Right atrium auricular region (tissue), 2 donors: Measurements from ENCODE around the gene NOTCH4. TPM values are rescaled to one million over a fixed set of nuclear protein-coding genes. Genes with fewer than 3 reads are reported as not detected.
"Not testable (repeated sequence)": the region's sequence is repeated elsewhere in the genome, so short reads cannot be mapped to it uniquely, and the experiment has no call there.

Experiments
- DNase-seq: peaks from one replicate; pipeline ENCODE4 v3.0.0-alpha.2; 2019; ENCODE audit warnings: low spot score
- H3K27ac ChIP-seq, 2 donors: fragments of 200-600 bp; sonication (generic); 1 replicate in 1 of 2; 2 replicates in 1 of 2; pipeline ENCODE4 v1.5.1; 2016 to 2019
- H3K27me3 ChIP-seq, 2 donors: fragments of 200-600 bp; sonication (generic); one replicate each; pipeline versions ENCODE4 v1.5.1 to v1.6.0; 2017 to 2019
- H3K36me3 ChIP-seq: fragments of 200-600 bp; sonication (generic); one replicate; pipeline ENCODE4 v1.5.1; 2016
- H3K4me1 ChIP-seq, 2 donors: fragments of 200-600 bp; sonication (generic); one replicate each; pipeline versions ENCODE4 v1.5.1 to v1.6.0; 2017 to 2019
- H3K4me3 ChIP-seq, 2 donors: fragments of 200-600 bp; sonication (generic); 1 replicate in 1 of 2; 2 replicates in 1 of 2; pipeline ENCODE4 v1.5.1; 2017 to 2019; ENCODE audit warnings: mild to moderate bottlenecking in 1 of 2, moderate library complexity in 1 of 2
- H3K9me3 ChIP-seq, 2 donors: fragments of 200-600 bp; sonication (generic); one replicate each; pipeline ENCODE4 v1.5.1; 2019
- total RNA-seq, 2 donors: library from RNA; depleted of rRNA; stranded (reverse); fragments of >200 nt; gene quantifications; one replicate each; pipeline ENCODE4 v1.1.0, GENCODE V29; 2016
- TF ChIP-seq, protein P1 (sequence below), 2 donors: fragments of 200-600 bp; sonication (generic); IDR thresholded peaks; one replicate each; pipeline ENCODE4 v1.5.1; 2019; ENCODE audit warnings: antibody characterized with exemption in 2 of 2

The NOTCH4 gene
- total RNA-seq, 2 donors from 2014 or later: 16.2 to 22.5 TPM

DNA sequence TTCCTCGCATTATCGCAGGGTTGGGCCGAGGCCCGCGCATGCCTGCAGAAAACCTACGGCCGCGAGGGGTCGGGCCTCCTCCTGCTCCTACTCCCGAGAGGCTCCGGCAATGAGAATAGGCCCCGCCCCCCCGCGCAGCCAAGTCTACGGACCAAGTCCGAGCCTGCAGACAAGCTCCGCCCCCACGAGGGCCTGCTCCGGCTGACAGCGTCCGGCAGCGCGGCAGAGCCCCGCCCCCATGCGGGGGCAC lies 28.3 kb downstream of the NOTCH4 start:
- DNase-seq: peak; percentile 100
- peak overlapping the region; percentile 64 to 77 for H3K4me3 ChIP-seq
- H3K4me1 ChIP-seq: peaks cover 4 to 51% of the 10 kb centered on the region in 2 donors
- H3K9me3 ChIP-seq: no peaks in the 10 kb centered on the region
- TF ChIP-seq, protein P1, sequence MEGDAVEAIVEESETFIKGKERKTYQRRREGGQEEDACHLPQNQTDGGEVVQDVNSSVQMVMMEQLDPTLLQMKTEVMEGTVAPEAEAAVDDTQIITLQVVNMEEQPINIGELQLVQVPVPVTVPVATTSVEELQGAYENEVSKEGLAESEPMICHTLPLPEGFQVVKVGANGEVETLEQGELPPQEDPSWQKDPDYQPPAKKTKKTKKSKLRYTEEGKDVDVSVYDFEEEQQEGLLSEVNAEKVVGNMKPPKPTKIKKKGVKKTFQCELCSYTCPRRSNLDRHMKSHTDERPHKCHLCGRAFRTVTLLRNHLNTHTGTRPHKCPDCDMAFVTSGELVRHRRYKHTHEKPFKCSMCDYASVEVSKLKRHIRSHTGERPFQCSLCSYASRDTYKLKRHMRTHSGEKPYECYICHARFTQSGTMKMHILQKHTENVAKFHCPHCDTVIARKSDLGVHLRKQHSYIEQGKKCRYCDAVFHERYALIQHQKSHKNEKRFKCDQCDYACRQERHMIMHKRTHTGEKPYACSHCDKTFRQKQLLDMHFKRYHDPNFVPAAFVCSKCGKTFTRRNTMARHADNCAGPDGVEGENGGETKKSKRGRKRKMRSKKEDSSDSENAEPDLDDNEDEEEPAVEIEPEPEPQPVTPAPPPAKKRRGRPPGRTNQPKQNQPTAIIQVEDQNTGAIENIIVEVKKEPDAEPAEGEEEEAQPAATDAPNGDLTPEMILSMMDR (IDR thresholded peaks at IDR 0.05): peak in 1 of 2 donors; percentile 43
- peak overlapping the region; percentile 99 to 100 for H3K27ac ChIP-seq
- no peaks in the 10 kb centered on the region for H3K27me3 ChIP-seq
- H3K36me3 ChIP-seq: no peaks in the 10 kb centered on the region

DNA sequence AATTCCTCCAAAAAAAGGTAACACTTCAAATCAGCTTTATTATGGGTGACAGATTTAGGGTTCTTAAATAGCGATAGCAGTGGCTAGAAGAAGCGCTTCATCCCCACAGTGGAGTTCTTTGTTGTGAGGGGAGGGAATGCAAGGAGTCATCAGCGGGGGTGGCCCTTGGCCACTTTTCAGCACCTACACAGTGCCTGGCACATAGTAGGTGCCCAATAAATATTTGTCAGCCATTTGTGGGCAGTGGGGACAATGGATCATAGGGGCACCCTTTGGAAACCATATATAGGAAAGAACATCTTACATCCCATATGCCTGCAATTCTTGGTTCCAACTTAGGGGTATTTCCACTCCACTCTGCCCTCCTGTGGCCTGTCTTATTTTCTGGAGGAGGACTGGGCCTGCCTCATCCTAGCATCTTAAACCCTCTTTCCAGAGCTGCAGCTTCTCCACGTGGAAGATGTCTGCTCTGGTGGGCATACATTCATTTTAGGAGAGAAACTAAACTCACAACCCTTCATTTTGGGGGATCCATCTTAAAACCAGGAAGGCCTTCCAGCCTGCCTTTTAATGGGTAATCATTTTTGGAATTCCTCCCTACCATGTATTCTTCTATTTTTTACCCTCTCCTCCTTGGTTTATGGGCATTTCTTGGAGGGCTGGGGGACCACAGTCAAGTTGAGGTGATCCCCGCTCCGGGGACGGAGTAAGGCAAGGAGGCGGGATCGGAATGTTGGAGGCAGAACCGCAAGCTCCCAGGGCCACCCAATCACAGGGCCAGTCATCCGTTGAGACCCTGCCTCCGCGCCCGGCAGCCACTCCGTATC lies 28.8 kb downstream of the NOTCH4 start:
- H3K27me3 ChIP-seq: no peaks in the 10 kb centered on the region
- H3K36me3 ChIP-seq: no peaks in the 10 kb centered on the region
- no peaks in the 10 kb centered on the region for H3K9me3 ChIP-seq
- TF ChIP-seq, protein P1 (IDR thresholded peaks at IDR 0.05): peak in 1 of 2 donors; percentile 58
- peaks cover 4 to 55% of the 10 kb centered on the region in 2 donors for H3K4me1 ChIP-seq
- no peak for DNase-seq
- H3K27ac ChIP-seq: peak overlapping the region; percentile 98 to 100
- peak overlapping the region; percentile 29 to 77 for H3K4me3 ChIP-seq

DNA sequence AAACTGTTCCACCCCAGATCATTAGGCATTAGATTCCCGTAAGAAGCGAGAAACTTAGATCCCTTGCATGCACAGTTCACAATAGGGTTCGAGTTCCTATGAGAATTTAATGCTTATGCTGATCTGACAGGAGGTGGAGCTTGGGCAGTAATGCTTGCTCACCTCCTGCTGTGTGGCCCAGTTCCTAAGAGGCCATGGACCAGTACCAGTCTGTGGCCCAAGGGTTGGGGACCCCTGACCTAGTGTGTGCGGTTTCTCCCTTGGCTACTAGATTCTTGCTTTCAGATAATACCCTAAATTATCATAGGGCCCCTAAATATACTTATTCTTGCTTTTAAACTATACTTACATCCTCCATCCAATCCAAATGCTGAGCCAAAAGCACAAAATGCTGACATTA lies 29.5 kb downstream of the NOTCH4 start:
- Histone ChIP-seq H3K4me1 (peaks cover 4 to 57% of the 10 kb centered on the region in 2 donors), H3K4me3 (no peak overlapping the region), H3K27ac (peak overlapping the region; percentile 98 to 100), H3K27me3 (no peaks in the 10 kb centered on the region), H3K9me3 (no peaks in the 10 kb centered on the region), H3K36me3 (no peaks in the 10 kb centered on the region)
- TF ChIP-seq, protein P1 (IDR thresholded peaks at IDR 0.05): no peak
- DNase-seq: no peak

DNA sequence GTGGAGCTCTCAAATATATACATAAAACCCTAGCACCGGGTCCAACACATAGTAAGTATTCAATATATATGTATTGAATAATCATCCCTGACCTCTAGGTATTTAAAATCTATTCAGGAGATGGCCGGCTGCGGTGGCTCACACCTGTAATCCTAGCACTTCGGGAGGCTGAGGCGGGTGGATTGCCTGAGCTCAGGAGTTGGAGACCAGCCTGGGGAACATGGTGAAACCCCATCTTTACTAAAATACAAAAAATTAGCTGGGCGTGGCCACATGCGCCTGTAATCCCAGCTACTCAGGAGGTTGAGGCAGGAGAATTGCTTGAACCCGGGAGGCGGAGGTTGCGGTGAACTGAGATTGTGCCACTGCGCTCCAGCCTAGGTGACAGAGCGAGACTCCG lies 30.8 kb downstream of the NOTCH4 start:
- not testable (repeated sequence) for H3K9me3 ChIP-seq, H3K27me3 ChIP-seq, H3K36me3 ChIP-seq, DNase-seq
- Histone ChIP-seq H3K4me3 (peak overlapping the region in 1 of 2 donors; percentile 40), H3K4me1 (peaks cover 4 to 70% of the 10 kb centered on the region in 2 donors), H3K27ac (peak overlapping the region; percentile 92 to 99)

DNA sequence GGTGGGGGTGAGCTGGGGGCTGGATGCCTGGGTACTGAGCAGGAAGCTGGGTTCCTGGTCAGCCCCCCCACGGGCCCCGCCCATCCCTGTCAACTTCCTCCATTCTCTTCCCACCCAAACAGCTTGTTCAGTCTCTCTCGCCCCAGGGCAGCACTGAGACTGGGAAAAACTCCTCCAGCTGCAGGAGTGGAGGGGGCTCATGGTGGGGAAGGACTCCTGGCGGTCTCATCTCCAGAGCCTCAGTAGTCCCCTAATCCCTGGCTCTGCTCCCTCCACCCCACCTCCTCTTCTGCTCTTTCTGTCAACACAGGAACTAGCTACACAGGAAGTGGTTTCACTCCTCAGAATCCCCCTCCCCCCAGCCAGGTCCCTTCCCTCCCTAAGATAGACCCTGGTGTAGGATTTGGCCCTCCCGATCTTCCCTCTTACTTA lies 31.2 kb downstream of the NOTCH4 start, which contains the start of gene GPSM3:
TSS of gene GPSM3 (minus strand) at position 36 of the 432 bp plus-strand sequence. CDS start 130 bp downstream, outside the sequence.
- peaks cover 4 to 75% of the 10 kb centered on the region in 2 donors for H3K4me1 ChIP-seq
- H3K27me3 ChIP-seq: no peaks in the 10 kb centered on the region
- peaks cover 4% of the 10 kb centered on the region for H3K36me3 ChIP-seq
- TF ChIP-seq, protein P1 (IDR thresholded peaks at IDR 0.05): no peak
- H3K4me3 ChIP-seq: peak within 1 kb of the TSS; percentile 12 to 40
- H3K27ac ChIP-seq: peak within 1 kb of the TSS; percentile 92 to 99
- DNase-seq: no peak
- H3K9me3 ChIP-seq: no peaks in the 10 kb centered on the region

DNA sequence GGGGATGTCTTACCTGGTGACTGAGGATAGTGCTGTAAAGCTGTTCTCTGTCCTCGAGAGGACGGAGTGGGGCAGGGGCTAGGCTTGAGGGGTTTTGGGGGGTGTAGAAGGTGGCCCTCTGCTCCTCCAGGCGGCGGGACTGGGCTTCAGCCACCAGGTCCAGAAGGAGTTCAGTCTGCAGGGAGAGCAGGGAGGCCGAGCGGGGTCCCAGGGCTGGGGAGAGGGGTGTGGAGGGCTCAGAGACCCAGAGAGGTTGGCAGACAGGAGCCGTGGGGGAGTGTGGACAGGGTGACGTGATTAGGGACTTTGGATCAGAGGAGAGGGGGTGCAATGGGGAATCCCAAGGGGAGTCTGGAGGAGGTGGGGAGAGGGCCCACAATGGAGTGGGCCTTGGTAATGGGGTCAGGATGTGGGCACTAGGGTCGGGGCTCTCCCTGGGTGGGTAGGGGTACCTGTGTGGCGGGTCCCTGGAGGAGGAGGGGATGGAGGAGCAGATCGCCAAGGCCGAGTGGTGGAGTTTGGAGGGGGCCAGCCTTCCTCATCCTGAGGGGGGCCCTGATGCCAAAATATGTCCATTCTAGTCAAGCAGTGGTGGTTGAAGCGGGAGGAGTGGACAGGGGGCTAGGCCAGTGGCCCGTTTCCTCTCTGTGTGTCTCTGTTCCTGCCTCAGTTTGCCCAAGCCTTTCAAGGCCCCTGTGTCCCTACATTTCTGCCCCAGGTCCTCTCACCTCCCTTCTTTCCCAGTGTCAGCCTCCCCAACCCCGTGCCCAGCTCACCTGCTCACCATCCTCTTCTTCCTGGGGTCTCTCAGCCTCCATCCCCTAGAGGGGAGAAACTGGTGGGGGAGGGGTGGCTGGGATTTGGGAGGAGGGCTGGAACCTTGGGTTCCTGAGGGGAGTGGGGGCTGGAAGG lies 31.9 kb downstream of the NOTCH4 start:
- Histone ChIP-seq H3K27me3 (no peaks in the 10 kb centered on the region), H3K4me1 (peaks cover 4 to 77% of the 10 kb centered on the region in 2 donors), H3K36me3 (peaks cover 10% of the 10 kb centered on the region), H3K4me3 (peak overlapping the region; percentile 12 to 40), H3K9me3 (no peaks in the 10 kb centered on the region), H3K27ac (peak overlapping the region; percentile 92 to 99)
- no peak for DNase-seq
- TF ChIP-seq, protein P1 (IDR thresholded peaks at IDR 0.05): no peak
